NCI-H748 (cell line): ENCODE data around the gene PMPCA.

Experiments
- DNase-seq: peaks from one replicate; lab custom pipeline; 2025; ENCODE audit not compliant: unreplicated experiment; lab: John Stamatoyannopoulos, UW

Gene PMPCA

GRCh38 chr9:136373300-136374182 is 36.9 kb upstream of the PMPCA start, which contains the start of gene CARD9:
Gene CARD9, minus strand, starts transcription at chr9:136373669. Its CDS starts 1,591 bp downstream, at chr9:136372078.
- DNase-seq: no peak

GRCh38 chr9:136374183-136374575 is 36.3 kb upstream of the PMPCA start:
- no peak for DNase-seq

GRCh38 chr9:136375096-136375495 is 35.4 kb upstream of the PMPCA start:
- no peak for DNase-seq

GRCh38 chr9:136376457-136376856 is 34.0 kb upstream of the PMPCA start:
- DNase-seq: no peak

GRCh38 chr9:136377341-136378169 is 32.9 kb upstream of the PMPCA start:
- no peak for DNase-seq

GRCh38 chr9:136378170-136379002 is 32.1 kb upstream of the PMPCA start:
- DNase-seq: no peak

GRCh38 chr9:136379003-136379287 is 31.5 kb upstream of the PMPCA start:
- no peak for DNase-seq

DNA sequence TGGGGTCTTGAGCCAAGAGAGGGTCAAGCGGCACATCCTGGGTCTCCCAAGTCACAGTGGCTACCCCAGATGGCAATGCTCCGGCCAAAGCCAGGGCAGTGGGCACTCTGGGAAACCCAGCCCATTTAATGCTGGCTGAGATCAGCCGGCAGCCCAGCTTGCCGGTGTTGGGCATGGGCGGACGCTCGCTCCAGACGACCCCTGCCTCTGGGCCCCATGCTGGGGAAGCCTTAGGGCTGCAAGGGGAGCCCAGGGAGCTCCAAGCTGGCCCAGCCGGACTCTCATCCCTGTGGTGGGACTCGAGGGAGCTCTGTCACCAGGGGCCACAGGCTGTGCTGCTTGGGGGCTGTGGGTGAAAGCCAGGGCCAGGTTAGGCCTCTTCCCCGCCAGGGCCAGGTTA is 31.1 kb upstream of the PMPCA start:
- no peak for DNase-seq

- DNase-seq: no peak
These were observed 30.6 kb upstream of the PMPCA start for GRCh38 chr9:136379891-136380290.

- DNase-seq: no peak
These were observed 30.1 kb upstream of the PMPCA start for GRCh38 chr9:136380381-136380780.

- DNase-seq: no peak
These were observed 29.1 kb upstream of the PMPCA start for GRCh38 chr9:136381311-136381710.

- DNase-seq: no peak
These were observed 28.4 kb upstream of the PMPCA start for GRCh38 chr9:136381966-136382513.

DNA sequence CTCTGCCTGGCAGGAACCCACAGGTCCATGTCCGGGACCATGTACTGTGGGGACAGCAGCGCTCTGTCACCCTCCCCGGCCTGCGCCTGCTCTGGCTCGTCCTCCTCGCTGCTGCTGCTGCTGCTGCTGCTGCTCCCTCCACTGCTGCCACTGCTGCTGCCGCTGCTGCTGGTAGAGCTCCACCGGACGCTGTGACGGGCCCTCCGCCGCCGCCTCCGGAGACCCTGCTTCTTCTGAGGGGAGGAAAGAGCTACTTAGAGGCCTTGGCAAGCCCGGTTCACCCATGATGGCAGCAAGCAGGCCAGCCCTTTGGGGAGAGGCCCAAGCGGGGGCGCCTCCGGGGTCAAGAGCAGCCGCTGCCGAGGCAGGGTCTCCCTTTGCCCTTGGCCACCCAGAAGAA is 27.0 kb upstream of the PMPCA start:
- DNase-seq: no peak

DNA sequence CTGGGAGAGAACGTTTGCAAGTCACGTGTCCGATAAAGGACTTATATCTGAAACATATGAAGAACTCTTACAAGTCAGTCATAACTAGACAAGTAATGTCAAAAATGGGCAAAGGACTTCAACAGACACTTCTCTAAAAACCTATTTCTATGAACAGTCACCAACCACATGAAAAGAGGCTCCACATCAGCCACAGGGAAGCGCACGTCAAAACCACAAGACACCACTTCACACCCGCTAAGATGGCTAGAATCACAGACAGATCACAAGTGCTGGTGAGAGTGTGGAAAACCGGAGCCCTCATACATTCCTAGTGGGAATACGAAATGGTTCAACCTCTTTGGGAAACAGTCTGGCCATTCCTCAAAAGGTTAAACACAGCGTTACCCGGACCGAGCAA is 25.4 kb upstream of the PMPCA start:
- DNase-seq: no peak

- no peak for DNase-seq
These were observed 24.4 kb upstream of the PMPCA start for GRCh38 chr9:136386018-136386417.

DNA sequence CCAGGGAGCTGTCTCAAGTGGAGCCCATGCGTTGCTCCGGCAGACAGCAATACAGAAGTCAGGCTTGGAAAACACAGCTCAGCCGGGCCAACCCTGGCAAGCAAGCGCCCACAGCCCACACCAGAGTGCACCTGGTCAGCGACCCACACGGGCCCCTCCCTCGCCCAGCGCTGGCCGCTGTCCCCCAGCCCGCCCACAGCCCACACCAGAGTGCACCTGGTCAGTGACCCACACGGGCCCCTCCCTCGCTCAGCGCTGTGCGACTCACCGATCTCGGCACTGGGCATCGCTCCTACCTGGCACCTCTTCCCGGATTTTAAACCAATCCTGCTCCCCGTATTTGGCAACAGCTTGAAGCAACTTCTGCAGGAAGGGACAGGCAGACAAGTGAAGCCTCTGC is 23.2 kb upstream of the PMPCA start:
- no peak for DNase-seq

- no peak for DNase-seq
These were observed 21.1 kb upstream of the PMPCA start for GRCh38 chr9:136389396-136389795.

DNA sequence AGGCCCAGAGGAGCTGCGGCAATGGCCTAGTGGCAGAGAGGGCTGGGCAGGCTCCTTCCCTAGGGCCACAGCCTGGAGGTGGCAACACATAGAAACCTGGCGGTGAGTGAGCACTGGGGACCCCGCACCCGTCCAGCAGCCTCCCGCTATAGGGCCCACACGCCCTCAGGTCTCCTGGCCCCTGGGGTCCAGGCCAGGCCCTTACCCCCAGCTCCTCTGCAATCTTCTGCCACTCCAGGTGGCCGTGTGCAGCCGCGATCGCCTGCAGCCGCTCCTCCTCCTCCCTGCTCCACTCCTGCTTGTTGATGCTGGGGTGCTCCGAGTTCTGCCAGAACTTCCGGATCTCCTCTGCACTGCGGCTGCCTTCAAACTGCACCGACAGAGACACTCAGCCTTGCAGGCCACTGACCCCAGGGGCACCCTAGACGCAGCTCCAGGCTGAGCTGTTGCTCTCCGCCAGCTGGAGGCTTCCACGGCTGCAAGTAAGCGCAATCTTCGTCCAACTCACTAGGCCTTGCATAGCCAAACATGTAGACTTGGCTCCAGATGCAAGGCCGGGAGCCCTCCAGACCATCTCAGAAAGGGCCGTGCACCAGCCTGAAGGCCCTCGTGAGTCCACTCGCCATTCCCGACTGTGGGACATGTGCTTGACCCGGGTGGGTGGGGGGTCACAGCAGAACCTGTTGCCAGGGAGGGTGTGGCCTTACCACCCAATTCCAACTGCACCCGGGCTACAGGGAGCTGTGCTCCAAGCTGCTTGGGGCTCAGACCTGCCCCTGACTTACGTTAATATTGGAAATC is 18.5 kb upstream of the PMPCA start:
- DNase-seq: no peak

DNA sequence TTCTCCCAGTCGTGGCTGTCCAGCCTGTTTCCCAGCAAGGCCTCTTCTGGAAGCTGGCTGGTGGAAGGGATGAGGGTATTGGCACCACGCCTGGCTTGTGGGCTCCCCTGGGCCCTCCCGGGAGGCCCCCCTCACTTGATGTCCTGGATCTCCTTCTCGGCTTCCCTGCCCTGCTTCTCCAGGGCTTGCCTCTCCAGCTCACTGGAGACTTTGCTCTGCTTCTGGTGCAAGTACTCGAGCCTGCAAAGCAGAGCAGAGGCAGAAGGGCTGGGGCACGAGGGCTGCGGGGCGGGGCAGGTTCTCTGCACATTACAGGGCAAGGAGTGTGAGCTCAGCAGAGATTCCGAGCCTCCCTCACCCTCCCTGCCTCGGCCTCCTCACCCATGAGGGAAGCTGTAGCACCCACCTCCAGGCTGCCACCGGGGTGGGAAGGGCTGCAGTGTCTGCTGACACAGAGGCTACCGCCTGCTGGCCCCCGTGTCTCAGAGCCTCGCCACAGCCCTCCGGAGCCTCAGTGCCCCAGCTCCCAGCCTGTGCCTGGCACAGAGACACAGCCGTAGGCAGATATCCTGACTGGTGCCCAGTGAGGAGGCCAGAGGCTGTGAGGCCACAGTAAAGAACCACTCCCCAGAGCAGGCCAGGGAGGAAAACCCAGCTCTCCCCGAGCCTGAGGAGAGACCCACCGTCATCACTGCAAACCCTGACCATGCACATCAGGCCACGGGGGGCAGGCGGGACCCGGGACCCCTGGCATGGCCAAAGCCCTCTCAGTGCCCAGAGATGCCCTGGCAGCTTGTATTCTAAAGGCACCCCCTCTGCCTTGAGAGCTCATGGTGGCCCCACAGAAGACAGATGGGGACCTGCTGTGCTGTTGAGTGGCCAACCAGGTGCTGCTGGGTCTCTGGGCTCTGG is 17.7 kb upstream of the PMPCA start:
- DNase-seq: no peak
